Measurements from ENCODE around the gene UFSP1. TPM values are rescaled to one million over a fixed set of nuclear protein-coding genes. Genes with fewer than 3 reads are reported as not detected.

Gene UFSP1
- total RNA-seq, 1 donor from 2014 or later: 2.4 TPM

GRCh38 chr7:100892364-100893317, 3.1 kb upstream of the UFSP1 start:
- TF ChIP-seq CTCF (IDR thresholded peaks at IDR 0.05; ENCODE audit: borderline replicate concordance): no peak
- H3K4me3 ChIP-seq: no peak overlapping the region
- H3K27me3 ChIP-seq (ENCODE audit: low read depth): peaks cover 54% of the 10 kb centered on the region
- peaks cover 65% of the 10 kb centered on the region for H3K4me1 ChIP-seq
- no peak for DNase-seq
- intact Hi-C loops (cut with micrococcal nuclease): no loop called here
- H3K27ac ChIP-seq (replicated peaks): no peak overlapping the region
- no peaks in the 10 kb centered on the region for H3K9me3 ChIP-seq (replicated peaks)
- peaks cover 11% of the 10 kb centered on the region for H3K36me3 ChIP-seq

DNA sequence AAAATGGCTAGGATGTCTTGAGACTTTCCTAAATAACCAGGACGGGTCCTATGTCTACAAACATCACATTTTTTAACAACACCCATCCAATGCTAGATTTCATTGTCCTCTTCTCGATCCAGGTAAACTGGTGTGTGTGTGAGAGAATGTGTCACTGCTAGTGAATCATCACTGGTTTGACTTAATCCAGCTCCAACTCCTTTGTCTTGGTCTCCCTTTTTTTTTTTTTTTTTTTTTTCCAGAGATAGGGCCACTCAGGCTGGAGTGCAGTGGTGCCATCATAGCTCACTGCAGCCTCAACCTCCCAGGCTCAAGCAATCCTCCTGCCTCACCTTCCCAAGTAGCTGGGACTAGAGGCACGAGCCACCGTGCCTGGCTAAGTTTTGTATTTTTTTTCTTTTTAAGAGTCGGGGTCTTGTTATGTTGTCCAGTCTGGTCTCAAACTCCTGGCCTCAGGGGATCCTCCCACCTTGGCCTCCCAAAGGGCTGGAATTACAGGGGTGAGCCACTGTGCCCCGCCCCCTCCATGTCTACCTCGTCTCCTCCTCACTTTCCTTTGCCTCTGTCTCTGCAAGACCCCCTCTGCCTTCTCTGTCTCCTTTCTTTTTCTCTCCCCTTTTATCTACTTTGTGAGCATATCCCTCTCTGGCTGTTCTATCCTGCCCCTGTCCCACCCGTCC, 2.2 kb upstream of the UFSP1 start:
- Histone ChIP-seq H3K9me3 (replicated peaks) (no peaks in the 10 kb centered on the region), H3K4me3 (no peak overlapping the region), H3K27ac (replicated peaks) (no peak overlapping the region), H3K36me3 (peaks cover 21% of the 10 kb centered on the region), H3K4me1 (peaks cover 68% of the 10 kb centered on the region), H3K27me3 (ENCODE audit: low read depth) (peaks cover 45% of the 10 kb centered on the region)
- no peak for DNase-seq
- intact Hi-C loops (cut with micrococcal nuclease): no loop called here
- no peak for TF ChIP-seq CTCF (IDR thresholded peaks at IDR 0.05; ENCODE audit: borderline replicate concordance)

GRCh38 chr7:100890653-100891567, 1.4 kb upstream of the UFSP1 start:
- TF ChIP-seq CTCF (IDR thresholded peaks at IDR 0.05; ENCODE audit: borderline replicate concordance): no peak
- Histone ChIP-seq H3K4me1 (peaks cover 60% of the 10 kb centered on the region), H3K36me3 (peaks cover 29% of the 10 kb centered on the region), H3K27ac (replicated peaks) (peak overlapping the region; percentile 93), H3K4me3 (peak overlapping the region; percentile 80), H3K9me3 (replicated peaks) (no peaks in the 10 kb centered on the region), H3K27me3 (ENCODE audit: low read depth) (peaks cover 37% of the 10 kb centered on the region)
- peak; percentile 22 for DNase-seq
- intact Hi-C loops (cut with micrococcal nuclease): no loop called here

DNA sequence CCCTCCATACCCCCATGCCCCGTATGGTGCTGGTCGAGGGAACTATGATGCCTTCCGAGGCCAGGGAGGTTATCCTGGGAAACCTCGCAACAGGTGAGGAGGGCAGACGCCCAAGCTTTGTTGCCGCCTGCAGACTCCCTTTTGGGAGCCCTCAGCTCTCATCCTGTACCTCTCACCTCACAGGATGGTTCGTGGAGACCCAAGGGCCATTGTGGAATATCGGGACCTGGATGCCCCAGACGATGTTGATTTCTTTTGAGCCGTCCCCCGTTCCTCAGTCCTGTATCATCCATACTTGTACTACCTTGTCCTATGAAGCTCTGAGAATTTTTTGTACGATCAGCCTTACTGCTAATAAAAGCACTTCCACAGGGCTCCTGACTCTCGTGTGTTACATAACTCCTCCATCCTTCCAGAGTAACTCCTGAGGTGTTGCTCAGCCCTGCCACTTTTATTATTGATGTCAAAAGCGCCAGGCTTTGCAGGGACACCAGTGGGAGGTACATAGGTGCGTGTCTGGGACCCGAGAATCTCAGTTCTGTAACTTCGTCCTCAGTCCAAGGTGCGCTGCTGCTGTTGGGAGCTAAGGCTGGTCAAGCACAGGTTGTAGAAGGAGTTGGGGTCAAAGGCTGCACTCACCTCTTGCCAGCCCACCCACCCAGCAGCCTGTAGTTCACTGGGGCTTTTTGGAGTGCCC, 1.1 kb downstream of the UFSP1 start:
- DNase-seq: no peak
- Histone ChIP-seq H3K9me3 (replicated peaks) (no peaks in the 10 kb centered on the region), H3K36me3 (peaks cover 53% of the 10 kb centered on the region), H3K4me3 (peak overlapping the region; percentile 80), H3K4me1 (peaks cover 42% of the 10 kb centered on the region), H3K27me3 (ENCODE audit: low read depth) (peaks cover 12% of the 10 kb centered on the region), H3K27ac (replicated peaks) (peak overlapping the region; percentile 93)
- intact Hi-C loops (cut with micrococcal nuclease): no loop called here
- TF ChIP-seq CTCF (IDR thresholded peaks at IDR 0.05; ENCODE audit: borderline replicate concordance): no peak
